Stimulated activated naive CD4-positive, alpha-beta T cell treated with Interleukin-2 at 50 U/mL for 16 hours (primary cell): ENCODE data around the gene KIRREL3.

Source experiments
- DNase-seq: peaks from one replicate; lab custom pipeline; 2025; lab: John Stamatoyannopoulos, UW

Gene KIRREL3

GRCh38 chr11:126870021-126870420 lies 130.5 kb downstream of the KIRREL3 start:
- no peak for DNase-seq

- DNase-seq: no peak
These were observed 131.8 kb downstream of the KIRREL3 start for GRCh38 chr11:126868741-126869140.

DNA sequence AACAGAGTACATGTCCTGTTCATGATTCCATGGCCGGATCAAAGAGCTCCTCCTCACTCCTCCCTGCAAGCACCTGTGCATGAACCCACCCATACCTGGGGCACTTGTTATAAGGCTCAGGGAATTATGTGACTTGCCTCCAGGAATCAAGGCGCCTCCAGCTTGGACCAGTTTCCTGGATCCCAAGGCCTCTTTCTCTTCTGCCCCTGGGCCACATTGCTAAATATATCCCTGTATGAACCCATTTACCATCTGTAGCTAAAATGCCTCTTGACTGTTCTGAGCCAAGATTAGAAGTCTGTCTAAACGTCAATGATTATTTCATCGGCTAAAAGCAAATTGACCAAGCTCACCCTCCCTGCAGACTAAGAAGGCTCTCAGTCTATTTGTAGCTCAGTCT lies 135.6 kb downstream of the KIRREL3 start:
- no peak for DNase-seq

DNA sequence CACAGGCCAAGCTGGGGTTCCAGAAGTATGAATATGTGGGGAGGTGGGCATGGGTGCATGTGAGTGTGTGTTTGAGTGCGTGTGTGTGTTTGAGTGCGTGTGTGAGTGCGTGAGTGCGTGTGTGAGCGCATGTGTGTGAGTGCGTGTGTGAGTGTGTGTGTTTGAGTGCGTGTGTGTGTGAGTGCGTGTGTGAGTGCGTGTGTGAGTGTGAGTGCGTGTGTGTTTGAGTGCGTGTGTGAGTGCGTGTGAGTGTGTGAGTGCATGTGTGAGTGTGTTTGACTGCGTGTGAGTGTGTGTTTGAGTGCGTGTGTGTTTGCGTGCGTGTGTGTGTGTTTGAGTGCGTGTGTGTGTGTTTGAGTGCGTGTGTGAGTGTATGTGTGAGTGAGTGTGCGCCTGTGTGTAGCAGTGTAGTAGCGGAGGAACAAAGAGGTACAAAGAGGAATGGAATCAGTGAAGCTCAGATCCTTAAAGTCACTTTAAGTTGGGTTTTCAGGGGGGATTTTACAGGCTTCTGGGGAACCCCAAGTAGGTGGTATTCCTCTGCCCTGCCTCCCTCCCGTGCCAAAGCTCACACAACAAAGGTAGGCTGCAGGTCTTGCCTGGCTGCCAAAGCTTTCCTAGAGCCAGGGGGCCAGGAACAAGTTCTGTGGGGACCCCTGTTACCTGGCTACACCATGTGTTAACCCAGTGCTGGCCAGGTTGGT lies 137.1 kb downstream of the KIRREL3 start:
- DNase-seq: no peak

GRCh38 chr11:126862664-126863243 lies 137.8 kb downstream of the KIRREL3 start:
- DNase-seq: no peak

- DNase-seq: no peak
These were observed 138.6 kb downstream of the KIRREL3 start for GRCh38 chr11:126861796-126862459.

GRCh38 chr11:126857860-126858808 lies 142.4 kb downstream of the KIRREL3 start:
- no peak for DNase-seq

GRCh38 chr11:126855536-126855935 lies 145.0 kb downstream of the KIRREL3 start:
- no peak for DNase-seq

GRCh38 chr11:126853732-126854131 lies 146.8 kb downstream of the KIRREL3 start:
- no peak for DNase-seq

DNA sequence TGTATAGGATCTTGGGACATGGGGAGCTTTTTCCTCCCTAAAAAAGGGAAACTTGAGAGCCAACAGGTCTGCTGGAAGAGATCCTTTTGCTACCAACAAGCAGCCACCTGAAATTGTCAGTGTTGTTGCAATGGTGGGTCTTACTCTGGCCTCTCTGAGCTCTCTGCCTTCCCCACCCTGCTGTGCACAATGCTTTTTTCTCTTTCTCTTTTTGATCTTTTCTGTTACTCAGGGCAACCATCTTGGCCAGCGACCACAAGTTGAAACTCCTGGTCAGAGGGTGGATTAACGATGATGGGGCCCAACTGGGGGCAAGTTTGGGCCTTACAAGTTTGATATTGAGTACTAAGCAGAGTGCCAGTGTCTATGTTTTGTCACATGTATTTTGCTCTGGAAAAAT lies 155.8 kb downstream of the KIRREL3 start:
- DNase-seq: no peak

DNA sequence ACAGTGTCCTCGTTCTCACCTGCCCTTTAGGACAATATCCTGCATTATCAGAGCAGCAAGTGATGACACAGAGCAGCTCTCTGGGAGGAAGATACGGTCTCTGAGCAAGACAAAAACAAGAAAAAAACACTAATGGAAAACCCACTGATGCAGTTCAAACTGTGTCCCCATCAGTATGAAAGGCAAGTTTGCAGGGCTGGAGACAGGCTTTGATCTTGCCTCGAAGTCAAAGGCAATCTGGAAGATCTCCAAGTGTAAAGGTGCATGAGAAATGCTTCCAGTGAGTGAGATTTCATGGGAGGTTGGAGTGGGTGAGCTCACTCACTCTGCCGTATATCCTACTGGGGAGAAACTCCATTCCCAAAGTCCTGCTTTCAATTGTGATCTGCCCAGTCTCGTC lies 157.5 kb downstream of the KIRREL3 start:
- DNase-seq: no peak

DNA sequence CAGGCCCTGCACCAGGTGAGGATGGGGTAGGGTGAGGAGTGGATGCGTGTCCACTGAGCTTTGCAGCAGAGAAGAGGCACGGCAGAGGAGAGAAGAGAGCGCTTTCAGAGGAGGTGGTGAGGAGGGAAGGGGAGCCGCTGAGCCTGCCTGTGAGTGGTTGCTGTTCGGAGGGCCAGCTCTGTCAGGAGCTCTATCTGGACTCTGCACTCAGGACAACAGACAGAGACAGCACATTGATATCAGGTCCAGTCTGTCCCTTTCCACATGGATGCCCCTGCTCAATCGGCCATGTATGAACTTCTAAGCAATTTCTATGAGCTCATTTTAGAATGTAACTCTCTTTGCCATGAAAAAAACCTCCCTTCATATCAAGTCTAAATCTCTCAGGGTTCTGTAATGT lies 158.6 kb downstream of the KIRREL3 start:
- DNase-seq: no peak

- no peak for DNase-seq
These were observed 159.6 kb downstream of the KIRREL3 start for GRCh38 chr11:126840975-126841374.

DNA sequence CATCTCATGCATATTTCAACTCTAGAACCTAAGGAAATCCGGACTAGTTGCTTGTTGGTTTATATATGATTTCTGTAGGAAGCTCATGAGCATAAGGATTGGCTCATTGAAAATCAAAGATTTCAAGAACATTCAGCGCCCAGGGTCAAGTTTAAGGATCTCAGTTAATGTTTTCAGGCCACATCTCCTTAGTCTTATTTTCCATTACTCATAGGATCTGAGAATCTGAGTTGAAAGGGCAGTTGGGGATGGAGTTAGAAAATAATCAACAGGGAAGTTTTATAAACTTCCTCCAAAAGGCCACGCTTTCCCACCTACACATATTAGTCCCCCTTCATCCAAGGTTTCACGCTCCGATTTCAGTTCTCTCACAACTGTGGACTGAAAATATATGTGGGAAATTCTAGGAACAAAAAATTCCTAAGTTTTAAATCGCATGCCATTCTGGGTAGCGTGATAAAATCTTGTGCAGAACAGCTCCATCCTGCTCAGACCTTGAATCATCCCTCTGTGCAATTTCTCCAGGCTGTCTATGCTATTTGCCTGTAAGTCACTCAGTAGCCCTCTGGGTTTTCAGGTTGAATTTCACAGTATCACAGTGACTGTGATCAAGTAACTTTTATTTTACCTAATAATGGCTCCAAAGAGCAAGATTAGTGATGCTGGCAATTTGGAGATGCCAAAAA lies 160.2 kb downstream of the KIRREL3 start:
- no peak for DNase-seq

DNA sequence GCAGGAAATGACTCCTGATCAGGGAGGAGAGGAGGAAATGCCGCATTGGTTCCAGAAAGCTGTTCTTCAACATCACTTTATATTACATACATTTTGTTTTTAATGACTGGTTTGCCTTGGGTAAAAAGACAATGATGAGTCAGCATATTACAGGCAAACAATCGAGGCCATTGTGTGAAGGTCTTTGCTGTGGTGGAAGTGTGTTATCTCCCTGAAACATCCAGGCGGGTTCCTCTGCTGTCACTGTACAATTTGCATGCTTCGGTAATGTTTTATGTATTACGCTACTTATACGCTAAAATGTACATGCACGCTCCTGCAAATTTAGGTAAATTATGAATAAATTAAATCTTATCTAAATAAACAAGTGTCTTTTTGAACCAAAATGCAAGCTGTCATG lies 161.1 kb downstream of the KIRREL3 start:
- DNase-seq: no peak

GRCh38 chr11:126838779-126839178 lies 161.8 kb downstream of the KIRREL3 start:
- no peak for DNase-seq

- no peak for DNase-seq
These were observed 163.0 kb downstream of the KIRREL3 start for GRCh38 chr11:126837581-126837980.

DNA sequence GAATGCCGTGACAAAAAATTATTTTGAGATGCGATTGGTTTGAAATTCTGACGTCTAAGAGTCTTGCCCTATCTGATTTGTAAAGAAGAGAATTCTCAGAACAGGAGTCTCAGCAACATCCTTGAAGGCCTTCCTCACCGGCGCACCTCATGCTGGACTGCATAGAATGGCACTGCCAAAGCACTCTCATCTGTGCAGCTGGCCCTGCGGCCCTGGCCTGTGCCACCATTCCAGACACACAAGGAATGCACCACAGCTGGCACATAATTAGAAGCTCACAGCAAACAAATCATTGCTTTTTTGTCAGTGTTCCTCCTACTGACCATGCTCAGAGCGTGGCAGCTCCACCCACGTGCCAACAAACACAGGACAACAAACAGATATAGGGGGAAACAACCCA lies 166.0 kb downstream of the KIRREL3 start:
- DNase-seq: no peak

DNA sequence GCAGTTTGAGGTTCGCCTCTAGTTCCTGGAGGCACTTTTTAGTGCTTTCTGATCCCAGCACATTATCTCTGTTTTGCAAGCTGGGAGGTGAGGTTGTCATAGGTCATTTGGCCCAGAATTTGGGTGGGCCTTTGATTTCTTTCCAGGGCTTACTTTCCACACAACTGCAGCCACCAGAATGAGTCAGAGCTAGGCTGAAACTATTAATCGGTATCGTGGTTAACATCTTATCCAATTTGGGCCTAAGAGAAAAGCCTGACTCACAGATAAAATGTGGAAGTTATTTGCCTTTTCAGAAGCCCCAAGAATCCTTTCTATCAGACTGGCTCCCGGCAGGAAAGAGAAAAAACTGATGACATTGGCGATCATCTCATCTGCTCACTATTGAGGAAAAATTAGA lies 166.4 kb downstream of the KIRREL3 start:
- no peak for DNase-seq

GRCh38 chr11:126833065-126833464 lies 167.5 kb downstream of the KIRREL3 start:
- no peak for DNase-seq

DNA sequence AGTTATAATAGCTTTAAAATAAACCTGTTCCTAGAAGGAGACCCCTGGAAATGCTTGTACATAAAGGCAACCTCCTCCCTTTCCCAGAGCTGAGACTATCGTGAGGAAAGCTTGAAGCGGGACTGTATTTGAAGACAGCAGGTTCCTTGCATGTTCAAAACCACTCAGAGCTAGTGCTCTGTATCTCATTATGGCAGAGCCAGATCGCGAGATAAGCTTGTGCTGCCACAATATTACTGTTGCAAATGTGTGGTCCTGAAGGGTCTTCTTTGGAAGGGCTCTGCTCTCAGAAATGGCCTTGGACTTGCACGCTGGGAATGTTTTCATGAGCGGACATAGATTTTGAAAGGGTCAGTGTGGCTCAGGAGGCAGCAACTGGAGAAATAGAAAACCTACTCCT lies 168.2 kb downstream of the KIRREL3 start:
- no peak for DNase-seq
